ENCODE data around the gene P4HB.

P4HB gene

DNA sequence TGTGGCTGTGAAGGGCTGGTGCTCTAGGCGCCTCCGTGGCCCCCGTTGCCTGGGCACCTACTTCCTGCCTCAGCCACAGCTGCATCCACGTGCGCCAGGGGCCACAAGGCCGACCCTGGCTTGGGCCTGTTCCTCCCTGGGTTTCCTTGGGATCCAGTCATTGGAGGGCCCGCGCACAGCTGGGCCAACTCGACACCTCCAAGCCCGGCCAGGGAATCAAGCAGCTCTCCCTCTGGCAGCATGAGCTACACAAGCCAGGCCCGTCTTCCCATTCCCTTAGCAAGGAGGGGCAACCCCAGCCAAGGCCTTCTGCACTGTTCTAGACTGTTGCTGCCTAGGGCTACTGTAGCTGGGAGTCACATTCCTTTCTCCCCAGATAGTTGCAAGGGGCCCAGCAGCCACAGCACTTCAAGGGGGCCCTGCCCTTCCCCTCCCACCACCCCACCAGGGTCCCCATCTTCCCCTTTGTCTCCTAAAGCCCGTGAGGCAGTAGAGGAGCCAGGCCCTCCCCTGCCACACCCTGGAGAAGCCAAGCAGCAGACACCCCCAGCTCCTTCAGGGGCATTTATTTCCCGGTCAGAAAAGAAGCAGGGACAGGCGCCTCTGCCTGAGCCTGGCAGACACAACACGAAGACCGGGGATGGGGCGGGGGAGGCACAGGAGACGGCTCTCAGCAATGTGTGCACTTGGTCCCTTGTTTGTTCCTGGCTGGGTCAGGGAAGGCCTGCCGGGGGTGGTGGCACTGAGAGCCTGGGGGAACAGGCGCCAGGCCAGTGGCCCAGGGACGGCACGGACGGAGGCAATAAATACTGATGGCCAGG is 7.0 kb upstream of the P4HB start:
- DNase-seq, result peak; percentile 61

DNA sequence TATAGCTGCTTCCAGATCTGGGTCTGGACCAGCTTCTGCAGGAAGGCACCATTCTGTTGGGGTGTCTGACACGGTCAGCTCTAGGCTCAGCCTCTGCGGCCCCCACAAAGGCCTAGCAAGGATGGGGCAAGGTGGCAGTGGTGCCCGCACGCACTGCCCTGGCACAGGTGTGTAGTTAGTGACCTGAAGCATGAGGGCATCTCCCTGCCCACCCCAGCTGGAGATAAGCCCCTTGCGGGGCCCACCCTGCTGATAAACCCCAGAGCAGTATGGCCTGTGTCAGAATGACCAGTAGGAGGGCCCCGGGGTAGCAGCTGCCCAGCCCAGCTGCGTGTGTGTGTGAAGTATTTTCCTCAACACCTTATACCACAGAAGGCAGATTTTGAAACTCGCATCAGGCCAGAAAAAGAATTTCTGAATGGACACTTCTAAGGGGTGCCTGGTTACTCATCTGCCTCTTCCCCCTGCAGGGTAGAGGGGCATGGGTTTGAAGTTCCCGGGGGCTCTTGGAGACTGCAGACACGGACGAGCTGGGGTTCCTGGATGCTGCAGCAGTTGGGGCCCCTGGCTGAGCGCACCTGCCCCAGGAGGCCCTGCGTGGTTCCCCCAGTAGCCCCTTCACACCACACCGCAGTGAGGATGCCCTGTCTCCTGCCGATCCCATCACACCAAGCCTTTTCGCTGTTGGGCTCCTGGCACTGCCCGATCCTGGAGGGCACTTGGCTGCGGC is 6.3 kb upstream of the P4HB start:
- DNase-seq, result no peak

GRCh38 chr17:81865733-81866439 is 5.6 kb upstream of the P4HB start:
- no peak for DNase-seq

- DNase-seq, result no peak
Measured at GRCh38 chr17:81865358-81865732, 5.0 kb upstream of the P4HB start.

DNA sequence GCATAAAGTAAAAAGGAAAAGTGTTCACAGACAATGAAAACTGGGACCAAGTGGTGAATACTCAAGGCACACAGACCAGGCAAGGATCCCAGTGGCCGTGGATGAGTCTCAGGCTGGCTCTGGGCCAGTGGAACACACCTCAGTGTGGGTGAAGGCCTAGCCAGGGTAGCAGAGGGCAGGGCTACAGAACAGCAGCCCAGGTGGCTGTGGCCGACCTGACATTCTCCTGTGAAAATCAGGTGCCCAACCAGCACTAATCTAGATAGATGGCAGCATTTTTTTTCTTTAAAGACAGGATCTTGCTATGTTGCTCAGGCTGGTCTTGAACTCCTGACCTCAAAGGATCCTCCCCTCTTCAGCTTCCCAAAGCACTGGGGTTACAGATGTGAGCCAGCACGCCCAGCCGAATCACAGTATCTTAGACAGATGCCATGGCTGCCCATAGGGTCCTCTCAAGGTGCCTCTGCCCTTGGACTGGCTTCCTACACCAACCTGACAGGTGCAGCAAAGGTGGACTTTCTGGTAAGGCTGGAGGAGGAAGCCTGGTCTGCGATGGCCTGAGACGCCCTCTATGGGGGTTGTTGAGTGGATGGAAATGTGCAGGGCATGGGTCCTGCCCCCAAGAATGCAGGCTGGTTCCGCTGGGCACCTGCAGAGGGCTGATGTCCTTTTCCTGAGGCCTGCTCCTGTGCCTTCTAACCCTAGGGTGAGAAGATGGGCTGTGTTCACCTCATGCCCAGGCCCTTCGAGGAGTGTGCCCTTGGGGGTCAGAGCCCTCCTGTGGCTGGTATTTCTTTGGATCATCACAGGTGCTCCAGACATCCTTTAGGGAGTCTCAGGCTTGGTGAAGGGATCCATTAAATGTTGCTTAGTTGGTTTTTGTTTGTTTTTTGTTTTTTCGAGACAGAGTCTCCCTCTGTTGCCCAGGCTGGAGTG is 3.8 kb upstream of the P4HB start:
- no peak for DNase-seq

DNA sequence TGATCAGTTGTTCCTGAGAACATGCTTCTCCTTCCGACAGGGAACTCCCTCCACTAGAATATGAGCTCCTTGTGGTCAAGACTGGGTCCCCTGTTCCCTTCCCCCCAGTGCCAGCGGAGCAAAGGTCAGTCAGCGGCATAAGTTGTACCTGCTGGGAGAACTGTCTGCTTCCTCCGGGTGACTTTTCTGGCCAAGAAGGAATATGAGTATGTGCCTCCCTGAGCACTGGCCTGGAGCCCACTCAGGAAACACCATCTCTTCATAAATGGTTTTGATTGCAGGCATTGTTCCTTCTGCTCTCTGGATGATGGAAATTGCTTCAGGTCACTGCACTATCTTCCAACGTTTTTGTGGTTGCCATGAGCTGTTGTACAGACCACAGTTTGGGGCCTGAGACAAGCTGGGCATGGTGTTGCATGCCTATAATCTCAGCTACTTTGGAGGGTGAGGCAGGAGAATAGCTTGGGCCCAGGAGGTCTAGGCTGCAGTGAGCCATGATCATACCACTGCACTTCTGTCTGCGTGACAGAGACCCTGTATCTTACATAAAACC is 2.9 kb upstream of the P4HB start:
- DNase-seq, result peak; percentile 38

DNA sequence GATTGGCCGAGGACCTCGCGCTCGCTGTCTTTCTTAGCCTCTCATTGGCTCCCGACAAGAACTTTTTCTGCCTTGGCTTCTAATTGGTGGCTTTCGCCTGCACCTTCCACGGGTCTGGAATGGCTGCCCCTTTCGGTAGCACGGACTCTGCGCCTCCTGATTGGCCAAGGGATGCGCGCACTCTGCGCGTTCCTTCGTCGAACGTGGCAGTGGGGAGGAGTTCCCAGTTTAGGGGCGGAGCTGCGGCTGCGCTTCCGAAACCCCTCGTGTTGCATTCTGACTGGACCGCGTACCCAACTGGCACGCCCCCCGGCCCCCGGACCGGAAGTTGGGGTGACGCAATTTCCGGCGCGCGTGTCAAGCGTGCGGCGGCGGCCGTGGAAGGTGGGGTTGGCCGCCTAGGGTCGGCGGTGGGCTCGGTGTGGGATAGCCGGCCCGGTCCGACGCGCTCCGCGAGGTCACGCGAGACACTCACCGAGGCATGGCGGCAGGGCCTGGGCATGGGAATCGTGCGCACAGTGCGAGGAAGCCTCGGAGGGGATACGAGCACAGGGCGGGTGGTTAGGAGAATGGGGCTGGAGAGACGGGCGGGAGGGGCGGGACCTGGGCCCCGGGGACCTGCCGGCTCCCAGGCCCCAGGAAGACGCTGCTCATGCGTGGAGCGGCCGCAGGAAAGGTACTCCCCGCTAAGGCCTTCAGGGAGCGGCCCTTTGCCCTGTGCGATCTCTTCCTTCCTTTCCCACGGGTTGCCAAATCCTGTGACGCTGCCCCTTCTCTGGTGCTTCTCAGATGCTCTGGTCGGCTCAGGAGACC is 627 bp upstream of the P4HB start:
- peak; percentile 100 for DNase-seq

- peak; percentile 59 for DNase-seq
Measured at GRCh38 chr17:81858967-81859905, 1.1 kb downstream of the P4HB start.

DNA sequence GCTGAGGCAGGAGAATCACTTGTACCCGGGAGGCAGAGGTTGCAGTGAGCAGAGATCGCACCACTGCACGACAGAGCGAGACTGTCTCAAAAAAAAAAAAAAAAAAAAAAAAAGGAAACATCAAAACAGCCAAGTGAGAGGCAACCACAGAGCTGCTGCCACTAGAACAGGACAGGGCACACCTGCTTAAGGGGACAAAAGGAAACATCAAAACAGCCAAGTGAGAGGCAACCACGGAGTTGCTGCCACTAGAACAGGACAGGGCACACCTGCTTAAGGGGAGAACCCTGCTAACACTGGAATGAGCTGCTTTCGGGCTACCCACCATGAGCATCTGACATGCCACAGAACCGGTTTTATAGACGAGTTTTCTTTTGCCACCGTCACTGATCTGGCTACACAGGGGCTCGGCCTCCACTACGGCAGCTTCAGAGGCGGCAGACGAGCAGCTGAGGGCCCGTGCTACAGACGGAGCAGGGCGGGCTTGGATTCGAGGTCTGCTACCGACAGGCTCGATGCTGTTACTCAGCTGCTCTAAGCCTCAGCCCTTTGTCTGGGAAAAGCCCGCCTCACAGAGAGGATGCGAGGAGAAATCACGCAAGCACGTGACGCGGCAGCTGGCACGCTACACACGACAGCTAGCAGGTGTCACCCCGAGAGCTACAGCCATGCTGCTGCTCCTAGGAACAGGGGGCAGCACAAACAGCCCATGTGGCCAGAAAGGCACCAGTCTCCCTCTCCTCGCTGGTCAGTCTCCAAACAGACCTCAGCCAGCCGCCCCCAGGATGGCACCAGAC is 2.0 kb downstream of the P4HB start:
- peak; percentile 46 for DNase-seq

GRCh38 chr17:81854974-81855774 is 5.2 kb downstream of the P4HB start:
- DNase-seq, result no peak

- DNase-seq, result no peak
Measured at GRCh38 chr17:81852237-81852636, 8.1 kb downstream of the P4HB start.

GRCh38 chr17:81851423-81851822 is 8.9 kb downstream of the P4HB start:
- DNase-seq, result no peak

DNA sequence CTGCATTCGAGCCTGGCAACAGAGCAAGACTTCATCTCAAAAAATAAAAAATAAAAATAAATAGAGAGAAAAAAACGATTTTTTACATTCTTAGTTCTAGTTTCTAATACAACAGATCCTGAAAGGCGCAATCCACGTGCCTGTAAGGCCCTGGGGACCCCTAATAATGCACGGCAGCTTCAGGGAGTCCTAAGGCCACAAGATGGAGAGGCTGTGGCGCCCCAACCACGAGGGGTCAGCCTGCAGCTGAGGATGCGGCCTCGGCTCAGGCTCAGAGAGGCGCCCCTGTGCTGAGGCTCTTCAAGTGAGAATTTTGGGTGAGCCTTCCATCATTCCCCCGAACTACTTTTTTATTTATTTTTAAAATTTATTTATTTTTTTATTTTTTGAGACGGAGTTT is 10.9 kb downstream of the P4HB start:
- DNase-seq, result no peak

DNA sequence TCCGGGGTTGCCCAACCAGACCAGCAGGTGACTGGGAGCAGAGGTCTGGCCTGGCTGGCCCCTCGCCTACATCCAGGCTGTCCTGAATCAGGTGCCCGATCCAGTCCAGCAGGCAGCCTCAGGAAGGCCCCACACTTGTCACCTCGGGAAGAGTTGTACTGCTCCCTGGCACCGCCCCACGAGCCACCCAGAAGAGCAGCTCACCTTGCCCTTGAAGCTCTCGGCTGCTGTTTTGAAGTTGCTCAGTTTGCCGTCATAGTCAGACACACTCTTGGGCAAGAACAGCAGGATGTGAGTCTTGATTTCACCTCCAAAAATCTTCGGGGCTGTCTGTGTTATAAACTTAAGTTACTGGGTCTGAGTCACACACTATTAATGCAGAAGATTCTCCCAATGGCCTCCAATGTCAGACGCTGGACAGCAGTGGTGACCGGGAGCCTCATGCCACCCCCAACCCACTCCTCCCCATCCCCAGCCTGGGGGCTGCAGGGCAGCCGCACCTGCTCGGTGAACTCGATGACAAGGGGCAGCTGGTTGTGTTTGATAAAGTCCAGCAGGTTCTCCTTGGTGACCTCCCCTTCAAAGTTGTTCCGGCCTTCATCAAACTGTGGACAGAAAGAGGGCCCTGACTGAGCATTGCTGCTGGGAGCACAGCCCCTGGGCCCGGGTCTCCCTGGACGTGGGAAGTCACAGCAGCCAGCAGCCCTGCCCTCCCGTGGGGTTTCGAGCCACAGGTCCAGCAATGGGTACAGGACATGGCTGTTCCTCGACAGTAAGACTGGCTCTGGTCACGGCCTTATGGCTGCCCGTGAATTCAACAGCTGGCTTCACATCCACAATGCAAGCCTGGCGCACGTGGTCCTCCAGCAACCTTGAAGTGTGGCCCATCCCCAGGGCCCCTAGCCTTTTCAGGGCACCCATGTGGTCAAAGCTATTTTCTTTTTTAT is 13.3 kb downstream of the P4HB start:
- DNase-seq, result no peak

- no peak for DNase-seq
Measured at GRCh38 chr17:81845881-81846742, 14.2 kb downstream of the P4HB start.

- no peak for DNase-seq
Measured at GRCh38 chr17:81845361-81845760, 15.0 kb downstream of the P4HB start.

All from MV-4-11 (cell line).